Body of pancreas (tissue), 4 donors: ENCODE data around the gene ALS2CL.

Experiments used
- CTCF ChIP-seq, 7 experiments: fragments of 450-650 bp in 4 of 7; fragments of 200-600 bp in 3 of 7; sonication (generic) in 3 of 7; IDR thresholded peaks; one replicate each; pipeline ENCODE4 v1.5.1; 2016 to 2019; ENCODE audit warnings: antibody characterized with exemption in 7 of 7
- POLR2A ChIP-seq, 3 donors: fragments of 450-650 bp; IDR thresholded peaks; one replicate each; pipeline ENCODE4 v1.6.1; 2016; ENCODE audit warnings: antibody characterized with exemption in 3 of 3, mild to moderate bottlenecking in 2 of 3

GRCh38 chr3:46716461-46717441 lies 23.3 kb upstream of the ALS2CL start:
- TF ChIP-seq CTCF (IDR thresholded peaks at IDR 0.05) = no peak
- no peak for TF ChIP-seq POLR2A (IDR thresholded peaks at IDR 0.05)
